Suppressor macrophage treated with lipopolysaccharide for 4 hours (primary cell): Measurements from ENCODE around the gene SERPINI1.
A peak's percentile ranks its signal among the peaks of the same experiment; 100 is the strongest.

Experiments
- DNase-seq: peaks from one replicate; pipeline ENCODE4 v3.0.0-alpha.2; 2020

SERPINI1 gene

GRCh38 chr3:167736264-167736787 is 805 bp downstream of the SERPINI1 start:
- no peak for DNase-seq

GRCh38 chr3:167736997-167737396 is 1.5 kb downstream of the SERPINI1 start:
- DNase-seq: no peak

- DNase-seq: no peak
These were observed 2.5 kb downstream of the SERPINI1 start for GRCh38 chr3:167738037-167738436.

- DNase-seq: no peak
These were observed 3.8 kb downstream of the SERPINI1 start for GRCh38 chr3:167739190-167739810.

GRCh38 chr3:167740961-167741587 is 5.6 kb downstream of the SERPINI1 start:
- DNase-seq: peak; percentile 39

- no peak for DNase-seq
These were observed 6.8 kb downstream of the SERPINI1 start for GRCh38 chr3:167742338-167742737.

- DNase-seq: no peak
These were observed 8.3 kb downstream of the SERPINI1 start for GRCh38 chr3:167743799-167744198.

- no peak for DNase-seq
These were observed 13.7 kb downstream of the SERPINI1 start for GRCh38 chr3:167749209-167749608.

- DNase-seq: no peak
These were observed 14.2 kb downstream of the SERPINI1 start for GRCh38 chr3:167749728-167750127.

GRCh38 chr3:167750272-167750971 is 14.9 kb downstream of the SERPINI1 start:
- peak; percentile 82 for DNase-seq

GRCh38 chr3:167754049-167754448 is 18.5 kb downstream of the SERPINI1 start:
- DNase-seq: peak; percentile 22

GRCh38 chr3:167761302-167761701 is 25.8 kb downstream of the SERPINI1 start:
- no peak for DNase-seq

GRCh38 chr3:167762296-167762695 is 26.8 kb downstream of the SERPINI1 start:
- DNase-seq: no peak

GRCh38 chr3:167772992-167773391 is 37.5 kb downstream of the SERPINI1 start:
- no peak for DNase-seq

GRCh38 chr3:167773584-167773983 is 38.1 kb downstream of the SERPINI1 start:
- DNase-seq: no peak

GRCh38 chr3:167776066-167776685 is 40.7 kb downstream of the SERPINI1 start:
- no peak for DNase-seq

- no peak for DNase-seq
These were observed 41.8 kb downstream of the SERPINI1 start for GRCh38 chr3:167777356-167777755.

GRCh38 chr3:167780214-167780883 is 44.8 kb downstream of the SERPINI1 start:
- DNase-seq: no peak

- no peak for DNase-seq
These were observed 48.3 kb downstream of the SERPINI1 start for GRCh38 chr3:167783781-167784180.

GRCh38 chr3:167785790-167786189 is 50.3 kb downstream of the SERPINI1 start:
- DNase-seq: no peak

- DNase-seq: no peak
These were observed 51.9 kb downstream of the SERPINI1 start for GRCh38 chr3:167787440-167787839.

- no peak for DNase-seq
These were observed 62.9 kb downstream of the SERPINI1 start for GRCh38 chr3:167798443-167798842.

- no peak for DNase-seq
These were observed 73.4 kb downstream of the SERPINI1 start for GRCh38 chr3:167808910-167809309.
